ENCODE results near the gene RILP.

- TF ChIP-seq CTCF (IDR thresholded peaks at IDR 0.05; ENCODE audit: low read depth, low read length) (no peak), EZH2phosphoT487 (IDR thresholded peaks at IDR 0.05; ENCODE audit: low read depth) (no peak)
These were observed 43.9 kb downstream of the RILP start for GRCh38 chr17:1605681-1606351.
